ENCODE measurements around the gene MEP1A.
"Not testable (repeated sequence)": the region's sequence is repeated elsewhere in the genome, so short reads cannot be mapped to it uniquely, and the experiment has no call there.

Gene MEP1A

GRCh38 chr6:46821458-46821881 is 28.3 kb downstream of the MEP1A start:
- TF ChIP-seq, protein P1, sequence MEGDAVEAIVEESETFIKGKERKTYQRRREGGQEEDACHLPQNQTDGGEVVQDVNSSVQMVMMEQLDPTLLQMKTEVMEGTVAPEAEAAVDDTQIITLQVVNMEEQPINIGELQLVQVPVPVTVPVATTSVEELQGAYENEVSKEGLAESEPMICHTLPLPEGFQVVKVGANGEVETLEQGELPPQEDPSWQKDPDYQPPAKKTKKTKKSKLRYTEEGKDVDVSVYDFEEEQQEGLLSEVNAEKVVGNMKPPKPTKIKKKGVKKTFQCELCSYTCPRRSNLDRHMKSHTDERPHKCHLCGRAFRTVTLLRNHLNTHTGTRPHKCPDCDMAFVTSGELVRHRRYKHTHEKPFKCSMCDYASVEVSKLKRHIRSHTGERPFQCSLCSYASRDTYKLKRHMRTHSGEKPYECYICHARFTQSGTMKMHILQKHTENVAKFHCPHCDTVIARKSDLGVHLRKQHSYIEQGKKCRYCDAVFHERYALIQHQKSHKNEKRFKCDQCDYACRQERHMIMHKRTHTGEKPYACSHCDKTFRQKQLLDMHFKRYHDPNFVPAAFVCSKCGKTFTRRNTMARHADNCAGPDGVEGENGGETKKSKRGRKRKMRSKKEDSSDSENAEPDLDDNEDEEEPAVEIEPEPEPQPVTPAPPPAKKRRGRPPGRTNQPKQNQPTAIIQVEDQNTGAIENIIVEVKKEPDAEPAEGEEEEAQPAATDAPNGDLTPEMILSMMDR (IDR thresholded peaks at IDR 0.05; ENCODE audit: insufficient read depth, low read length, missing control alignments): no peak
- no peak overlapping the region for H3K4me3 ChIP-seq (ENCODE audit: low read depth, low read length)
- DNase-seq (ENCODE audit: low read depth, low spot score): no peak
- ChIA-PET CTCF (interaction anchor here (2.0 kb wide), 1 partner anchor 27 kb away, joined by 5 read pairs; no protein-coding TSS in a partner anchor), POLR2A (no interaction called here)

GRCh38 chr6:46828939-46829338 is 35.8 kb downstream of the MEP1A start:
- POLR2A ChIA-PET: no interaction called here
- no peak overlapping the region for H3K4me3 ChIP-seq (ENCODE audit: low read depth, low read length)
- no peak for DNase-seq (ENCODE audit: low read depth, low spot score)
- TF ChIP-seq, protein P1 (IDR thresholded peaks at IDR 0.05; ENCODE audit: insufficient read depth, low read length, missing control alignments): no peak
- CTCF ChIA-PET: no interaction called here

DNA sequence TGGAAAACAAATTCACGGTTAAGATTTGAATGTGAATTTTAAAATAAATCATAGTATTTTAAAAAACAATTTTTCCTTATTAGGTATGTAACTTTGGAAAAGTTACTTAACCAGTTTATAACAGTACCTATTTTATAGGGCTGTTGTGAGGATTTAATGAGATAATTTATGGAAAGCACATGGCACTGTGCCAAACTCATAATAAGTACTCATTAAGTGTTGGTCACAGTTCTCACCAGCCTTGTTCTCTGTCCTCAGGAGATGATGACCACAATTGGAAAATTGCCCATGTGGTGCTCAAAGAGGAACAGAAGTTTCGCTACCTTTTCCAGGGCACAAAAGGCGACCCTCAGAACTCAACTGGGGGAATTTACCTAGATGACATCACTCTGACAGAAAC is 39.6 kb downstream of the MEP1A start:
- ChIA-PET CTCF (no interaction called here), POLR2A (no interaction called here)
- no peak for DNase-seq (ENCODE audit: low read depth, low spot score)
- no peak overlapping the region for H3K4me3 ChIP-seq (ENCODE audit: low read depth, low read length)
- TF ChIP-seq, protein P1 (IDR thresholded peaks at IDR 0.05; ENCODE audit: insufficient read depth, low read length, missing control alignments): no peak

GRCh38 chr6:46834257-46834916 is 41.2 kb downstream of the MEP1A start:
- CTCF ChIA-PET; H3K4me3 ChIP-seq (ENCODE audit: low read depth, low read length); DNase-seq (ENCODE audit: low read depth, low spot score); POLR2A ChIA-PET: not testable (repeated sequence)

- POLR2A ChIA-PET; H3K4me3 ChIP-seq (ENCODE audit: low read depth, low read length); DNase-seq (ENCODE audit: low read depth, low spot score); CTCF ChIA-PET: not testable (repeated sequence)
These were observed 41.8 kb downstream of the MEP1A start for GRCh38 chr6:46834991-46835390.

GRCh38 chr6:46838033-46838432 is 44.8 kb downstream of the MEP1A start:
- no peak overlapping the region for H3K4me3 ChIP-seq (ENCODE audit: low read depth, low read length)
- POLR2A ChIA-PET: no interaction called here
- TF ChIP-seq, protein P1 (IDR thresholded peaks at IDR 0.05; ENCODE audit: insufficient read depth, low read length, missing control alignments): no peak
- CTCF ChIA-PET: no interaction called here
- no peak for DNase-seq (ENCODE audit: low read depth, low spot score)

GRCh38 chr6:46842252-46842846 is 49.2 kb downstream of the MEP1A start:
- H3K4me3 ChIP-seq (ENCODE audit: low read depth, low read length); DNase-seq (ENCODE audit: low read depth, low spot score); POLR2A ChIA-PET; CTCF ChIA-PET: not testable (repeated sequence)

- POLR2A ChIA-PET: no interaction called here
- no peak for DNase-seq (ENCODE audit: low read depth, low spot score)
- TF ChIP-seq, protein P1 (IDR thresholded peaks at IDR 0.05; ENCODE audit: insufficient read depth, low read length, missing control alignments): no peak
- no peak overlapping the region for H3K4me3 ChIP-seq (ENCODE audit: low read depth, low read length)
- CTCF ChIA-PET: no interaction called here
These were observed 51.9 kb downstream of the MEP1A start for GRCh38 chr6:46845126-46845525.
